ENCODE measurements around the gene CAMSAP1. TPM values are rescaled to one million over a fixed set of nuclear protein-coding genes. Genes with fewer than 3 reads are reported as not detected.
A peak's percentile ranks its signal among the peaks of the same experiment; 100 is the strongest.

Gene CAMSAP1
- total and polyA plus RNA-seq, 2 of the 4 experiments (the other 2 are of a cell fraction) = 8.2 to 19.5 TPM

DNA sequence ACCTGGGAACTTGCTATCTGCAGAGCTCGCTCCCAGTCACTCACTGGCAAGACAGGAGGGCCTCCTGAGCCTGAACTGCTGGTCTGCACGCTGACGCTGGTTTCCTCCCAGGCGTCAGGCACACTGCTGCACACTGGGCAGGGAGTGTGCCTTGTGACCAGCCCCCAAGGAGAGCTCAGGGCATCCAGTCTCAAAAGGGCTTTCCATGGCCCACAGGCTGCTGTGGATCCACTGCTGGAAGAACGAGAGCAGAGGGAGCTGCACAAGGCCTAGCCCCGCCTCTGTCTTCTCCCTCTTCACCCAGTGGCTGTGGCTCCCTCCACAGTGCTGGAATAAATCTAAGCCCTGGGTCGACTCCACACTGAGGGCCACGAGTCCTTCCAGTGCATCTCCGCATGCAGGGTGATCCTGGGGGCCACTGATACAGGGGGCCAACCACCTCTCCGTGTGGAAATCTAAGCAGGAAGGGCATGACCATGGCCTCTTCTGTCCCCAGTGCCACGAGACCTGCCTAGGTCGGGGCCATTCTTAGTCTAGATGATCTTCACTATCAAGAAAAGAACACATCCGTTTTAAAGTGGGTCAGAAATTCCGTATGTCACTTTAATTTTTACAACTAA lies 93.6 kb downstream of the CAMSAP1 start:
- no peak overlapping the region for H2AK5ac ChIP-seq (ENCODE audit: low read depth, low read length)
- no peak overlapping the region for H4K5ac ChIP-seq (ENCODE audit: low read depth, low read length)
- H3K27me3 ChIP-seq (ENCODE audit: control insufficient read depth, insufficient read depth, low read length) = no peaks in the 10 kb centered on the region
- CTCF ChIA-PET = no interaction called here
- peaks cover 71% of the 10 kb centered on the region for H3K36me3 ChIP-seq (ENCODE audit: control insufficient read depth, insufficient read depth, low read length)
- no peak overlapping the region for H3K9ac ChIP-seq (ENCODE audit: low read depth, low read length)
- H3K9me3 ChIP-seq (ENCODE audit: control insufficient read depth, insufficient read depth, low read length) = no peaks in the 10 kb centered on the region
- H2AK9ac ChIP-seq (replicated peaks; ENCODE audit: low read depth, low read length, poor library complexity) = peak overlapping the region; percentile 1
- peaks cover 6% of the 10 kb centered on the region; the same call in 1 of the 2 replicates for H3K9me1 ChIP-seq (ENCODE audit: insufficient read depth, low read length)
- in situ Hi-C loops (cut with MboI; ENCODE audit: low sequenced_read_pairs) (no loop called here), dilution Hi-C loops (cut with HindIII; ENCODE audit: low sequenced_read_pairs, unreplicated experiment) (no loop called here), intact Hi-C loops (cut with micrococcal nuclease) (no loop called here)
- H3K56ac ChIP-seq (ENCODE audit: extremely low read depth, insufficient read depth, low read length) = no peak overlapping the region
- peaks cover 0 to 3% of the 10 kb centered on the region in 2 experiments; a peak in 1 of 4 replicates for H3K79me1 ChIP-seq (ENCODE audit: low read depth in 1 of 2, low read length in 2 of 2)
- H2BK20ac ChIP-seq (ENCODE audit: low read depth, low read length) = no peak overlapping the region
- BruUV-seq (replicated peaks) = no TSS peak
- H2AFZ ChIP-seq (replicated peaks; ENCODE audit: low read length, poor library complexity) = no peak overlapping the region
- no peak overlapping the region for H3K4me3 ChIP-seq (ENCODE audit: insufficient read depth, low read depth, low read length)
- H3K4me1 ChIP-seq (ENCODE audit: control insufficient read depth, insufficient read depth, low read length) = no peaks in the 10 kb centered on the region
- POLR2A ChIA-PET (ENCODE audit: unreplicated experiment) = no interaction called here
- no peak overlapping the region for H3K4me2 ChIP-seq (ENCODE audit: low read depth, low read length)
- 92% methylated on average over 8 of the region's 14 CpGs; no CpG with 5 or more reads in 1 of the 2 experiments for WGBS, 2 experiments (ENCODE audit: extremely low coverage in 2 of 2, insufficient read length in 1 of 2)
- no peak overlapping the region for H3K27ac ChIP-seq (ENCODE audit: insufficient read depth, low read length)
- TF ChIP-seq FOS (IDR thresholded peaks at IDR 0.05; ENCODE audit: low read depth, low read length) = no peak
- no peak for TF ChIP-seq CEBPB (IDR thresholded peaks at IDR 0.05; ENCODE audit: low read depth, low read length)
- no peak for TF ChIP-seq BHLHE40 (IDR thresholded peaks at IDR 0.05; ENCODE audit: low read depth, low read length)
- TF ChIP-seq RAD21 (IDR thresholded peaks at IDR 0.05; ENCODE audit: low read length) = no peak
- TF ChIP-seq POLR2A (IDR thresholded peaks at IDR 0.05; ENCODE audit: low read depth, low read length) = no peak
- TF ChIP-seq, protein P1, sequence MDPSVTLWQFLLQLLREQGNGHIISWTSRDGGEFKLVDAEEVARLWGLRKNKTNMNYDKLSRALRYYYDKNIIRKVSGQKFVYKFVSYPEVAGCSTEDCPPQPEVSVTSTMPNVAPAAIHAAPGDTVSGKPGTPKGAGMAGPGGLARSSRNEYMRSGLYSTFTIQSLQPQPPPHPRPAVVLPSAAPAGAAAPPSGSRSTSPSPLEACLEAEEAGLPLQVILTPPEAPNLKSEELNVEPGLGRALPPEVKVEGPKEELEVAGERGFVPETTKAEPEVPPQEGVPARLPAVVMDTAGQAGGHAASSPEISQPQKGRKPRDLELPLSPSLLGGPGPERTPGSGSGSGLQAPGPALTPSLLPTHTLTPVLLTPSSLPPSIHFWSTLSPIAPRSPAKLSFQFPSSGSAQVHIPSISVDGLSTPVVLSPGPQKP (IDR thresholded peaks at IDR 0.05; ENCODE audit: borderline replicate concordance, low read depth, low read length) = no peak
- DNase-seq (no peak), ATAC-seq (ENCODE audit: low read depth) (no peak)
- no peak overlapping the region for H3K4ac ChIP-seq (ENCODE audit: low read depth, low read length)
- no peak overlapping the region for H4K8ac ChIP-seq (ENCODE audit: low read depth in 2 of 2, low read length in 2 of 2)
- no peak overlapping the region for H3K18ac ChIP-seq (ENCODE audit: low read depth, low read length)
- H4K91ac ChIP-seq (ENCODE audit: insufficient read depth, low read depth, low read length) = no peak overlapping the region
- no peak overlapping the region for H3K14ac ChIP-seq (replicated peaks; ENCODE audit: low read depth, low read length)
- H4K20me1 ChIP-seq (ENCODE audit: insufficient read depth, low read length) = 0 out of 2 replicates have a peak, but pooled peaks cover 5% of the 10 kb centered on the region
- H2BK5ac ChIP-seq (ENCODE audit: low read depth, low read length, poor library complexity, severe bottlenecking) = no peak overlapping the region
- no peak overlapping the region for H2BK120ac ChIP-seq (ENCODE audit: low read depth, low read length)
- no peak overlapping the region for H3K23ac ChIP-seq (ENCODE audit: low read depth, low read length)
- H2BK15ac ChIP-seq (ENCODE audit: low read depth, low read length) = no peak overlapping the region

Data from IMR-90 (cell line).